WTC11 (cell line): ENCODE results near the gene MT1G. TPM values are rescaled to one million over a fixed set of nuclear protein-coding genes. Genes with fewer than 3 reads are reported as not detected.

Experiments
- ATAC-seq: fragments of 200-7000 bp; cut with Tn5 transposase; 2 replicates; pipeline ENCODE4 v1.10.0; 2021; ENCODE audit warnings: mild to moderate bottlenecking, moderate library complexity
- CTCF ChIA-PET: fragments of 300-600 bp; sonication (Branson Sonifier 250); formaldehyde crosslinking; loops from one replicate; lab custom pipeline; 2021; ENCODE audit warnings: antibody characterized with exemption; lab: Charles Lee
- POLR2A ChIA-PET: fragments of 350-600 bp; sonication (Branson Sonifier 250); formaldehyde crosslinking; loops from one replicate; lab custom pipeline; 2021; ENCODE audit warnings: antibody characterized with exemption; lab: Charles Lee
- DNase-seq: peaks from one replicate; pipeline ENCODE4 v3.0.0; 2021; ENCODE audit warnings: low spot score
- H3K27ac Mint-ChIP-seq: 2 replicates; pipeline ENCODE4 v1.8.0; 2021; ENCODE audit warnings: mixed read lengths
- H3K27me3 Mint-ChIP-seq: 2 replicates; pipeline ENCODE4 v1.8.0; 2021; ENCODE audit warnings: low read depth, mild to moderate bottlenecking, moderate library complexity, mixed read lengths
- H3K36me3 Mint-ChIP-seq: 2 replicates; pipeline ENCODE4 v1.8.0; 2021; ENCODE audit warnings: mixed read lengths
- H3K4me1 Mint-ChIP-seq: 2 replicates; pipeline ENCODE4 v1.8.0; 2022; ENCODE audit warnings: mixed read lengths
- H3K4me3 Mint-ChIP-seq: 2 replicates; pipeline ENCODE4 v1.8.0; 2021; ENCODE audit warnings: mild to moderate bottlenecking, moderate library complexity, mixed read lengths
- H3K9me3 Mint-ChIP-seq: 2 replicates; pipeline ENCODE4 v1.8.0; 2021; ENCODE audit warnings: mixed read lengths
- ARID4B ChIP-seq: sonication (generic); formaldehyde crosslinking; IDR thresholded peaks from 2 replicates; pipeline ENCODE4 v1.8.0; 2023; ENCODE audit warnings: missing genetic modification reagents, mild to moderate bottlenecking, borderline replicate concordance
- CBFB ChIP-seq: sonication (generic); formaldehyde crosslinking; IDR thresholded peaks from 2 replicates; pipeline ENCODE4 v1.8.1; 2022; ENCODE audit warnings: mild to moderate bottlenecking, low read depth, missing genetic modification reagents
- ESRRA ChIP-seq: sonication (generic); formaldehyde crosslinking; IDR thresholded peaks from 2 replicates; pipeline ENCODE4 v1.8.1; 2022; ENCODE audit warnings: mild to moderate bottlenecking, missing genetic modification reagents, borderline replicate concordance
- HMGXB4 ChIP-seq: sonication (generic); formaldehyde crosslinking; IDR thresholded peaks from 2 replicates; pipeline ENCODE4 v1.8.1; 2023; ENCODE audit warnings: mild to moderate bottlenecking, moderate library complexity, missing genetic modification reagents
- KAT7 ChIP-seq: sonication (generic); formaldehyde crosslinking; IDR thresholded peaks from 2 replicates; pipeline ENCODE4 v1.8.1; 2023; ENCODE audit warnings: missing genetic modification reagents, mild to moderate bottlenecking, borderline replicate concordance
- PRDM15 ChIP-seq: sonication (generic); formaldehyde crosslinking; IDR thresholded peaks from 2 replicates; pipeline ENCODE4 v1.8.0; 2022; ENCODE audit warnings: missing genetic modification reagents
- RELA ChIP-seq: sonication (generic); formaldehyde crosslinking; IDR thresholded peaks from 2 replicates; pipeline ENCODE4 v1.8.1; 2022; ENCODE audit warnings: missing genetic modification reagents, mild to moderate bottlenecking, borderline replicate concordance
- ZNF263 ChIP-seq: sonication (generic); formaldehyde crosslinking; IDR thresholded peaks from 2 replicates; pipeline ENCODE4 v1.8.1; 2022; ENCODE audit warnings: low read depth, mild to moderate bottlenecking, moderate library complexity, missing genetic modification reagents
- ZNF396 ChIP-seq: fragments of 250-450 bp; sonication (Bioruptor Pico); IDR thresholded peaks from 2 replicates; pipeline ENCODE4 v1.8.0; 2021; ENCODE audit warnings: mild to moderate bottlenecking, moderate library complexity, borderline replicate concordance
- ZNF416 ChIP-seq: fragments of 250-450 bp; sonication (Bioruptor Pico); IDR thresholded peaks from 2 replicates; pipeline ENCODE4 v1.9.0; 2021; ENCODE audit warnings: mild to moderate bottlenecking, inconsistent platforms
- total RNA-seq: library from RNA; stranded (reverse); gene quantifications from 3 replicates; pipeline ENCODE4 v1.2.3, GENCODE V29; 2021
- TF ChIP-seq, protein P1 (sequence below): fragments of 250-450 bp; sonication (Bioruptor Pico); IDR thresholded peaks from 2 replicates; pipeline ENCODE4 v1.9.0; 2021; ENCODE audit warnings: mild to moderate bottlenecking
- TF ChIP-seq, protein P2 (sequence below): sonication (generic); formaldehyde crosslinking; IDR thresholded peaks from 2 replicates; pipeline ENCODE4 v1.8.1; 2022; ENCODE audit warnings: missing genetic modification reagents, borderline replicate concordance

Gene MT1G
- total RNA-seq, 1 experiment from 2014 or later, result 333 TPM

- TF ChIP-seq ZNF263 (CRISPR knock-in tag) (no peak), ZNF416 (peak; percentile 18; the same call in 1 of the 2 replicates), PRDM15 (no peak)
- TF ChIP-seq, all 79 proteins: peak for 1
- peaks cover 11% of the 10 kb centered on the region for H3K9me3 Mint-ChIP-seq
- H3K4me3 Mint-ChIP-seq, result peak overlapping the region; percentile 88
- H3K4me1 Mint-ChIP-seq, result peaks cover 36% of the 10 kb centered on the region
- ChIA-PET POLR2A (interaction anchor here (1.3 to 4.4 kb wide), 7 partner anchors 7 to 75 kb away, joined by 3 to 44 read pairs (median 7); partner anchors contain the start of genes MT1E, MT1G, MT1H and MT2A), CTCF (interaction anchor here (0.5 to 2.5 kb wide), 6 partner anchors 10 to 83 kb away, joined by 3 to 26 read pairs (median 4); no protein-coding TSS in a partner anchor)
- peaks cover 17% of the 10 kb centered on the region for H3K27me3 Mint-ChIP-seq
- no peak overlapping the region; the same call in 1 of the 2 replicates for H3K27ac Mint-ChIP-seq
- DNase-seq (no peak), ATAC-seq (peak; percentile 6; the same call in 1 of the 2 replicates)
- peaks cover 30% of the 10 kb centered on the region for H3K36me3 Mint-ChIP-seq
Measured at GRCh38 chr16:56683424-56684172, 15.7 kb upstream of the MT1G start.

DNA sequence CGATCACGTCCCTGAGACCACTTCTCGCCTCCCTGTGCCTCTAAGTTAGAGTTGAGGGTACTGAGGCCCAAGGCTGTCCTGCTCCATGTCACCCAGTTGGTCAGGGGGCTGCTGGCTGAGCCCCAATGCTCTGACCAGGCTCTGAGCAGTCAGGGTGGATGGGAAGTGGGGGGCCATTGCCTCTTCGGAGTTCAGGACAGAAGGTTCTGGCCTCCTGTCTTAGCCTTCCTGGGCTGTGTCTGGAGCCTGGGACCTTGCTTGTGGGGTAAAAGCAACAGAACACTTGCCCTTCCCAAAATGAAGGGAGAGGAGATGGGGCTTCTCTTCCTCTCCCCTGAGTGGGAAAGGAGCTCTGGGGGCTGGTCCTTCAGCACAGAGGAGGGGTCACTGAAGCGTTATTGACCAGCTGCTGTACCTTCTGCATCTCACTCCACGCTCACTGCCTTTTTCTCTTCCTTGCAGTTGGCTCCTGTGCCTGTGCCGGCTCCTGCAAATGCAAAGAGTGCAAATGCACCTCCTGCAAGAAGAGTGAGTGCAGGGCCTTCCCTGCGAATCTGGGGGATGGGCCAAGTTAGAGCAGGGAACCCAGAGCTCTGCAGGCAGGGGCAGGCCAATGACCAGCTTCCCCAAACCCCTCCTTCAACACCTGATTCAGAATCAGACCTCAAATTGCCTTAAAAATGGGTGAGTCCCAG is 15.0 kb upstream of the MT1G start:
- ATAC-seq (peak; percentile 15; the same call in 1 of the 2 replicates), DNase-seq (no peak)
- ChIA-PET POLR2A (interaction anchor here (0.7 to 4.4 kb wide), 7 partner anchors 14 to 74 kb away, joined by 4 to 44 read pairs (median 6); partner anchors contain the start of genes MT1E, MT1F, MT1G and MT1H), CTCF (interaction anchor here (0.9 to 2.5 kb wide), 4 partner anchors 9 to 82 kb away, joined by 3 to 26 read pairs (median 4); no protein-coding TSS in a partner anchor)
- H3K9me3 Mint-ChIP-seq, result peaks cover 11% of the 10 kb centered on the region
- peaks cover 17% of the 10 kb centered on the region for H3K27me3 Mint-ChIP-seq
- no peak for TF ChIP-seq ZNF396 (CRISPR knock-in tag)
- TF ChIP-seq KAT7 (CRISPR knock-in tag), result 0 out of 2 replicates have a peak, but pooled peaks have one; percentile 82
- no peak overlapping the region for H3K27ac Mint-ChIP-seq
- H3K4me3 Mint-ChIP-seq, result peak overlapping the region; percentile 88
- H3K4me1 Mint-ChIP-seq, result peaks cover 37% of the 10 kb centered on the region
- peaks cover 30% of the 10 kb centered on the region for H3K36me3 Mint-ChIP-seq

GRCh38 chr16:56681939-56682702 is 14.3 kb upstream of the MT1G start, which contains the start of gene MT1X:
Gene MT1X, plus strand, starts transcription at chr16:56682470. Its CDS starts 71 bp downstream, at chr16:56682541.
- Mint-ChIP-seq H3K4me3 (peak within 1 kb of the TSS; percentile 88), H3K27me3 (peaks cover 17% of the 10 kb centered on the region), H3K36me3 (peaks cover 30% of the 10 kb centered on the region), H3K4me1 (peaks cover 42% of the 10 kb centered on the region), H3K27ac (peak within 1 kb of the TSS; percentile 75), H3K9me3 (peaks cover 11% of the 10 kb centered on the region)
- peak; percentile 85 for DNase-seq
- ChIA-PET CTCF (interaction anchor here (0.6 to 2.5 kb wide), 3 partner anchors 19 to 645 kb away, joined by 3 to 26 read pairs (median 4); no protein-coding TSS in a partner anchor), POLR2A (interaction anchor here (0.7 to 4.4 kb wide), 7 partner anchors 14 to 74 kb away, joined by 4 to 44 read pairs (median 6); partner anchors contain the start of genes MT1E, MT1F, MT1G and MT1H)
- ATAC-seq, result peak; percentile 89
- no peak for TF ChIP-seq ESRRA
- TF ChIP-seq, protein P1, sequence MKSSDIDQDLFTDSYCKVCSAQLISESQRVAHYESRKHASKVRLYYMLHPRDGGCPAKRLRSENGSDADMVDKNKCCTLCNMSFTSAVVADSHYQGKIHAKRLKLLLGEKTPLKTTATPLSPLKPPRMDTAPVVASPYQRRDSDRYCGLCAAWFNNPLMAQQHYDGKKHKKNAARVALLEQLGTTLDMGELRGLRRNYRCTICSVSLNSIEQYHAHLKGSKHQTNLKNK (CRISPR knock-in tag), result no peak
- TF ChIP-seq HMGXB4 (CRISPR knock-in tag), result no peak; the same call in 1 of the 2 replicates
- TF ChIP-seq ARID4B (CRISPR knock-in tag), result 0 out of 2 replicates have a peak, but pooled peaks have one; percentile 25
- TF ChIP-seq RELA (CRISPR knock-in tag), result no peak
- TF ChIP-seq CBFB (CRISPR knock-in tag), result peak; percentile 35; the same call in 1 of the 2 replicates
- TF ChIP-seq, protein P2, sequence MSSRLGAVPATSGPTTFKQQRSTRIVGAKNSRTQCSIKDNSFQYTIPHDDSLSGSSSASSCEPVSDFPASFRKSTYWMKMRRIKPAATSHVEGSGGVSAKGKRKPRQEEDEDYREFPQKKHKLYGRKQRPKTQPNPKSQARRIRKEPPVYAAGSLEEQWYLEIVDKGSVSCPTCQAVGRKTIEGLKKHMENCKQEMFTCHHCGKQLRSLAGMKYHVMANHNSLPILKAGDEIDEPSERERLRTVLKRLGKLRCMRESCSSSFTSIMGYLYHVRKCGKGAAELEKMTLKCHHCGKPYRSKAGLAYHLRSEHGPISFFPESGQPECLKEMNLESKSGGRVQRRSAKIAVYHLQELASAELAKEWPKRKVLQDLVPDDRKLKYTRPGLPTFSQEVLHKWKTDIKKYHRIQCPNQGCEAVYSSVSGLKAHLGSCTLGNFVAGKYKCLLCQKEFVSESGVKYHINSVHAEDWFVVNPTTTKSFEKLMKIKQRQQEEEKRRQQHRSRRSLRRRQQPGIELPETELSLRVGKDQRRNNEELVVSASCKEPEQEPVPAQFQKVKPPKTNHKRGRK (CRISPR knock-in tag), result no peak
